ENCODE measurements around the gene SET.
A peak's percentile ranks its signal among the peaks of the same experiment; 100 is the strongest.

- TF ChIP-seq CTCF (conservative IDR thresholded peaks at IDR 0.05; ENCODE audit: low read length) (peak; percentile 70), EZH2phosphoT487 (IDR thresholded peaks at IDR 0.05; ENCODE audit: borderline replicate concordance, low read depth, low read length) (no peak)
These were observed 44.2 kb downstream of the SET start for GRCh38 chr9:128733256-128733655.

Data from OCI-LY7 (cell line).